Urothelium cell line (cell line): ENCODE measurements around the gene RBM6.

Experiments used
- DNase-seq: peaks from one replicate; pipeline ENCODE4 v3.0.0; 2011; ENCODE audit warnings: low spot score, mixed read lengths
- FAIRE-seq: peaks from 2 replicates; lab custom pipeline; 2011; peaks lifted over from hg19 to GRCh38; lab: Jason Lieb, UNC

The RBM6 gene

GRCh38 chr3:50124052-50124799 is 184.3 kb downstream of the RBM6 start:
- DNase-seq (no peak), FAIRE-seq (no peak)

- DNase-seq (no peak), FAIRE-seq (peak; percentile 76)
Measured at GRCh38 chr3:50124800-50125178, 184.8 kb downstream of the RBM6 start.

- no peak for DNase-seq
- FAIRE-seq, result no peak
Measured at GRCh38 chr3:50125541-50126286, 185.8 kb downstream of the RBM6 start.

DNA sequence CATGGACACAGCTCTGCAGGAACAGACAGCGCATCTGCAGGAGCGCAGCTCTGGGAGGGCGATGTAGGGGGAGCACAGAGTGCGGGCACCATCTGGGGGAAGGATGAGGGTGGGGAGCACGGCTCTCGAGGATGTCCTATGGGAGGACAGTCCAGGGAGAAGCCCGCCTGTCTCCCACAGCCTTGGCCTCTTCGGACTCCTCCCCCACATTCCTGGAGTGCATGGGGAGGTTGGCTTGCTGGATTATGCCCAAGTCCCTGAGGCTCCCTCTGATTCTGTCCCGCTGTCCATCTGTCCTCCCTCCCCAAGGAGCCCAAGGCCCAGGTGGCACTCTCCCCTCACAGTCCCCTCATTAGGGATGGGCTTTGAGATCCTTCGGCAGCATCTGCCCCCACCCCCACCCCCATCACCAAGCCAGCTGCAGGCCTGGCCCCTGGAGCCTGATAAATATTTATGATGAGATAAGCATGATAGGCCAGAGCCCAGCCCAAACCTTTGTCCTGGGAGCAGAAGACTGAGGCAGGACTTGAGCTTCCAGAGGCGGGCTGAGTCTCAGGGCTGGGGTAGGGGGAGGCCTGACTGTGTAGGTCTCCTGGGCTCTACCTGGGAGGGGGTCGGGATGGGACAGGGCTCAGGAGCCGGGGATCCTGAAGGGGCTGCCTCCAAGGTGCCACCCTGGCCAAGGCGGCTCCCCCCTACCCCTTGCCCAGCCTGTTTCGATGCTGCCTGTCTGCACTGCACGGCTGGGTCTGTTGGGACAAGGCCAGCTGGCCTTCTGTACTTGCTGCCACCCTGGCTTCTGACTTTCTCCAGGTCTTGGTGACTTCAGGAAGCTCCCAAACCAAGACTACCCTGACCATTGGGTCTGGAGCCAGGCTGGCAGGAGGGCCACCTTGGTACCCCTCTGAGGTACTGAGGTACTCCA is 186.6 kb downstream of the RBM6 start:
- no peak for FAIRE-seq
- peak; percentile 65 for DNase-seq
